Measurements from ENCODE around the gene NAV3.

The NAV3 gene

GRCh38 chr12:78085542-78086182 is 255.0 kb downstream of the NAV3 start:
- Histone ChIP-seq H3K4me3 (ENCODE audit: low read depth, low read length) (no peak overlapping the region), H3K27me3 (replicated peaks) (no peaks in the 10 kb centered on the region), H3K27ac (no peak overlapping the region), H3K36me3 (replicated peaks) (no peaks in the 10 kb centered on the region)
- TF ChIP-seq, protein P1, sequence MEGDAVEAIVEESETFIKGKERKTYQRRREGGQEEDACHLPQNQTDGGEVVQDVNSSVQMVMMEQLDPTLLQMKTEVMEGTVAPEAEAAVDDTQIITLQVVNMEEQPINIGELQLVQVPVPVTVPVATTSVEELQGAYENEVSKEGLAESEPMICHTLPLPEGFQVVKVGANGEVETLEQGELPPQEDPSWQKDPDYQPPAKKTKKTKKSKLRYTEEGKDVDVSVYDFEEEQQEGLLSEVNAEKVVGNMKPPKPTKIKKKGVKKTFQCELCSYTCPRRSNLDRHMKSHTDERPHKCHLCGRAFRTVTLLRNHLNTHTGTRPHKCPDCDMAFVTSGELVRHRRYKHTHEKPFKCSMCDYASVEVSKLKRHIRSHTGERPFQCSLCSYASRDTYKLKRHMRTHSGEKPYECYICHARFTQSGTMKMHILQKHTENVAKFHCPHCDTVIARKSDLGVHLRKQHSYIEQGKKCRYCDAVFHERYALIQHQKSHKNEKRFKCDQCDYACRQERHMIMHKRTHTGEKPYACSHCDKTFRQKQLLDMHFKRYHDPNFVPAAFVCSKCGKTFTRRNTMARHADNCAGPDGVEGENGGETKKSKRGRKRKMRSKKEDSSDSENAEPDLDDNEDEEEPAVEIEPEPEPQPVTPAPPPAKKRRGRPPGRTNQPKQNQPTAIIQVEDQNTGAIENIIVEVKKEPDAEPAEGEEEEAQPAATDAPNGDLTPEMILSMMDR (IDR thresholded peaks at IDR 0.05; ENCODE audit: low read depth, low read length, missing control alignments) = no peak
- DNase-seq = no peak
- in situ Hi-C loops (cut with HindIII; ENCODE audit: low pct_ligation_motif_present, low sequenced_read_pairs) = no loop called here

- TF ChIP-seq, protein P1 (IDR thresholded peaks at IDR 0.05; ENCODE audit: low read depth, low read length, missing control alignments) = peak; percentile 38
- in situ Hi-C loops (cut with HindIII; ENCODE audit: low pct_ligation_motif_present, low sequenced_read_pairs) = no loop called here
- no peak overlapping the region for H3K4me3 ChIP-seq (ENCODE audit: low read depth, low read length)
- H3K36me3 ChIP-seq (replicated peaks) = no peaks in the 10 kb centered on the region
- no peak overlapping the region for H3K27ac ChIP-seq
- DNase-seq = no peak
- H3K27me3 ChIP-seq (replicated peaks) = no peaks in the 10 kb centered on the region
Observed at GRCh38 chr12:78086553-78087362, 256.1 kb downstream of the NAV3 start.

DNA sequence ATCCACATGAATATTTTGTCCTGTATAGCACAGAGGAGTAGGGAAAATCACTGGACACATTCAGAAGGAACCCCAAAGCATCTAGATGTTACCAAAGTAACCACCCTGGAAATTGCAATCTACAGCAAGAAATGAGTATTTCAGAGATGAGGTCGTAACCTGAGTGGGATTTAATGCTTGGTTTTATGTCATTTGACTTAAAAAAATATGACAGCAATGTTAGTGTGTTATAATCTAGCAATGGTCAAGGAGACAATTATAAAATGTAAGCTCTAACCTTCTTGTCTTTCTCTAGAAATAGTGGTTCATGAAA is 256.6 kb downstream of the NAV3 start:
- TF ChIP-seq, protein P1 (IDR thresholded peaks at IDR 0.05; ENCODE audit: low read depth, low read length, missing control alignments) = no peak
- in situ Hi-C loops (cut with HindIII; ENCODE audit: low pct_ligation_motif_present, low sequenced_read_pairs) = no loop called here
- DNase-seq = no peak
- H3K4me3 ChIP-seq (ENCODE audit: low read depth, low read length) = no peak overlapping the region
- H3K36me3 ChIP-seq (replicated peaks) = no peaks in the 10 kb centered on the region
- H3K27ac ChIP-seq = no peak overlapping the region
- H3K27me3 ChIP-seq (replicated peaks) = no peaks in the 10 kb centered on the region

DNA sequence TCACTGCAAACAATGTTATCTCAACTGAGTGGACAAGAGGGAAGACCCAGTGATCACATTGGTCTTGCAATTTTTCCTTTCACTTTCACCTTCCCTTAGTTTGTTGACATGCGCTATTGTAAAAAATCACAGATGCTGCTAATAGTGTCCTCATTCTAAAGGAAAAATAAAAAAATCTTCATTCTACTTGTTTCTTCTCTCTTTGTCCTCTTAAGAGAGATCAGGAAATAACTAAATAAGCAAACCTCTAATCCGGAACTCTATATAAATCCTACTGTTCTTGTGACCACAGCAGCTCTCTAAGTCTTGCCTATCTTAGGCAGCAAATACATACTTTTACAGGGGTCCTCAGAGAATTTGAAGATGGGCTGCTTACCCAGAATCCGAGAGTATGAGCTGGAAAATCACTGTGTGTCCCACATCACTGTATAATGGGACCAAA is 257.7 kb downstream of the NAV3 start:
- TF ChIP-seq, protein P1 (IDR thresholded peaks at IDR 0.05; ENCODE audit: low read depth, low read length, missing control alignments) = no peak
- peak overlapping the region; percentile 33 for H3K27ac ChIP-seq
- no peak for DNase-seq
- H3K27me3 ChIP-seq (replicated peaks) = no peaks in the 10 kb centered on the region
- H3K4me3 ChIP-seq (ENCODE audit: low read depth, low read length) = no peak overlapping the region
- in situ Hi-C loops (cut with HindIII; ENCODE audit: low pct_ligation_motif_present, low sequenced_read_pairs) = no loop called here
- no peaks in the 10 kb centered on the region for H3K36me3 ChIP-seq (replicated peaks)

GRCh38 chr12:78090266-78090665 is 259.6 kb downstream of the NAV3 start:
- H3K36me3 ChIP-seq (replicated peaks) = no peaks in the 10 kb centered on the region
- TF ChIP-seq, protein P1 (IDR thresholded peaks at IDR 0.05; ENCODE audit: low read depth, low read length, missing control alignments) = no peak
- no peak overlapping the region for H3K4me3 ChIP-seq (ENCODE audit: low read depth, low read length)
- in situ Hi-C loops (cut with HindIII; ENCODE audit: low pct_ligation_motif_present, low sequenced_read_pairs) = no loop called here
- DNase-seq = no peak
- no peak overlapping the region for H3K27ac ChIP-seq
- no peaks in the 10 kb centered on the region for H3K27me3 ChIP-seq (replicated peaks)
